ENCODE measurements around the gene POC5. TPM values are rescaled to one million over a fixed set of nuclear protein-coding genes. Genes with fewer than 3 reads are reported as not detected.

POC5 gene
- total and polyA plus RNA-seq, 2 experiments from 2014 or later = 16.2 to 25.9 TPM

- TF ChIP-seq REST (IDR thresholded peaks at IDR 0.05; ENCODE audit: unreplicated experiment) (no peak), NANOG (IDR thresholded peaks at IDR 0.05; ENCODE audit: borderline replicate concordance) (no peak), STAT1 (IDR thresholded peaks at IDR 0.05; ENCODE audit: unreplicated experiment) (no peak), CREB1 (CRISPR knock-in tag; IDR thresholded peaks at IDR 0.05; ENCODE audit: low read depth) (no peak), ZNF331 (CRISPR knock-in tag; IDR thresholded peaks at IDR 0.05; ENCODE audit: low read depth) (no peak)
Observed at GRCh38 chr5:75653521-75653920, 63.7 kb downstream of the POC5 start (continued).

- Histone ChIP-seq H3K27me3 (ENCODE audit: insufficient read depth) (no peaks in the 10 kb centered on the region), H4K20me1 (replicated peaks; ENCODE audit: insufficient read depth) (no peaks in the 10 kb centered on the region), H3K9me2 (ENCODE audit: insufficient read depth) (no peaks in the 10 kb centered on the region), H3K4me3 (no peak overlapping the region), H3K36me3 (ENCODE audit: insufficient read depth) (no peaks in the 10 kb centered on the region), H3K27ac (ENCODE audit: low read depth) (no peak overlapping the region), H3F3A (replicated peaks; ENCODE audit: low read depth) (no peaks in the 10 kb centered on the region), H2AFZ (no peak overlapping the region), H3K4me1 (ENCODE audit: insufficient read depth) (peaks cover 14% of the 10 kb centered on the region), H3K4me2 (no peak overlapping the region), H3K79me2 (replicated peaks; ENCODE audit: insufficient read depth) (no peaks in the 10 kb centered on the region)
- TF ChIP-seq ZNF462 (CRISPR knock-in tag; IDR thresholded peaks at IDR 0.05) (no peak), CREB1 (CRISPR knock-in tag; IDR thresholded peaks at IDR 0.05; ENCODE audit: low read depth) (no peak), ETS1 (IDR thresholded peaks at IDR 0.05) (no peak), CTCF (conservative IDR thresholded peaks at IDR 0.05; ENCODE audit: low read depth in 2 of 2) (no peak), JUNB (IDR thresholded peaks at IDR 0.05; ENCODE audit: unreplicated experiment) (no peak), EZH2 (IDR thresholded peaks at IDR 0.05; ENCODE audit: low read depth, unreplicated experiment) (no peak)
- ATAC-seq (no peak), DNase-seq (ENCODE audit: low spot score) (no peak)
- H3K27ac Mint-ChIP-seq = no peak overlapping the region
- peaks cover 7% of the 10 kb centered on the region; the same call in 2 of the 3 replicates for H3K9me3 Mint-ChIP-seq
- H3K4me3 Mint-ChIP-seq = no peak overlapping the region
- peaks cover 3% of the 10 kb centered on the region; the same call in 1 of the 3 replicates for H3K36me3 Mint-ChIP-seq (ENCODE audit: low read depth)
- peaks cover 14% of the 10 kb centered on the region for H3K4me1 Mint-ChIP-seq
- peaks cover 14% of the 10 kb centered on the region for H3K27me3 Mint-ChIP-seq (ENCODE audit: insufficient read depth, low read depth, poor library complexity)
Observed at GRCh38 chr5:75651575-75652238, 65.5 kb downstream of the POC5 start.

All from GM23338 (cell line).